GM12878 (cell line): ENCODE results near the gene MIOS. TPM values are rescaled to one million over a fixed set of nuclear protein-coding genes. Genes with fewer than 3 reads are reported as not detected.

ENCODE experiments used
- ATAC-seq: fragments of 200-7000 bp; cut with Tn5 transposase; 3 replicates; pipeline ENCODE4 v1.9.1; 2020; ENCODE audit warnings: mild to moderate bottlenecking, moderate library complexity
- BruUV-seq: library from RNA; stranded (reverse); fragments of 400-500 nt; replicated peaks from 2 replicates; lab custom pipeline; 2021; lab: Mats Ljungman, UMichigan
- CTCF ChIA-PET: fragments of 300-600 bp; sonication (Branson Sonifier 250); formaldehyde crosslinking; extraction: SDS; loops from one replicate; lab custom pipeline; 2021; ENCODE audit warnings: inconsistent platforms; lab: Yijun Ruan, JAX
- POLR2A ChIA-PET: fragments of 350-600 bp; formaldehyde crosslinking; extraction: SDS; loops from one replicate; lab custom pipeline; 2021; ENCODE audit warnings: inconsistent platforms; lab: Charles Lee
- RAD21 ChIA-PET: fragments of 300-600 bp; sonication (Branson Sonifier 250); formaldehyde crosslinking; loops from one replicate; lab custom pipeline; 2023; ENCODE audit warnings: antibody characterized with exemption; ENCODE audit not compliant: unreplicated experiment; lab: Charles Lee
- SMC1A ChIA-PET: fragments of 300-600 bp; sonication (Branson Sonifier 250); formaldehyde crosslinking; loops from one replicate; lab custom pipeline; 2023; ENCODE audit not compliant: unreplicated experiment, uncharacterized antibody; lab: Charles Lee
- DNase-seq: peaks from one replicate; pipeline ENCODE4 v3.0.0-alpha.2; 2011; ENCODE audit warnings: low read depth, low spot score
- FAIRE-seq: peaks from 3 replicates; lab custom pipeline; 2011; peaks lifted over from hg19 to GRCh38; lab: Jason Lieb, UNC
- H2AFZ ChIP-seq: 2 replicates; pipeline ENCODE4 v1.6.0; 2011; ENCODE audit warnings: low read depth, low read length, control low read depth; ENCODE audit not compliant: control insufficient read depth
- H3K27ac ChIP-seq: 2 replicates; pipeline ENCODE4 v1.5.1; 2011; ENCODE audit warnings: control low read depth; ENCODE audit not compliant: control insufficient read depth, insufficient read depth
- H3K27me3 ChIP-seq, 2 experiments: replicated peaks in 1 of 2; 2 replicates each; pipeline versions ENCODE4 v1.6.0 to v1.6.1; 2011; ENCODE audit warnings: low read length in 1 of 2; ENCODE audit not compliant: control insufficient read depth in 2 of 2, insufficient read depth in 2 of 2
- H3K36me3 ChIP-seq, 2 experiments: 2 replicates each; pipeline ENCODE4 v1.5.1; 2011; ENCODE audit warnings: low read length in 1 of 2; ENCODE audit not compliant: control insufficient read depth in 2 of 2, insufficient read depth in 2 of 2
- H3K4me1 ChIP-seq: 2 replicates; pipeline ENCODE4 v1.6.1; 2011; ENCODE audit warnings: mild to moderate bottlenecking, low read length, moderate library complexity, mixed read lengths; ENCODE audit not compliant: control insufficient read depth, insufficient read depth
- H3K4me2 ChIP-seq: 2 replicates; pipeline ENCODE4 v1.6.0; 2011; ENCODE audit warnings: control low read depth; ENCODE audit not compliant: control insufficient read depth, insufficient read depth
- H3K4me3 ChIP-seq: fragments of 200-600 bp; sonication (generic); 2 replicates; pipeline ENCODE4 v1.5.1; 2016
- H3K79me2 ChIP-seq: 2 replicates; pipeline ENCODE4 v1.6.0; 2011; ENCODE audit warnings: low read length; ENCODE audit not compliant: control insufficient read depth, insufficient read depth
- H3K9ac ChIP-seq: 2 replicates; pipeline ENCODE4 v1.8.0; 2011; ENCODE audit warnings: low read length, control low read depth, mixed read lengths; ENCODE audit not compliant: control insufficient read depth, insufficient read depth
- H3K9me3 ChIP-seq: replicated peaks from 3 replicates; pipeline ENCODE4 v1.5.1; 2011; ENCODE audit warnings: mild to moderate bottlenecking, low read length; ENCODE audit not compliant: control insufficient read depth, insufficient read depth
- H4K20me1 ChIP-seq: 2 replicates; pipeline ENCODE4 v1.6.0; 2011; ENCODE audit not compliant: control insufficient read depth, insufficient read depth
- BHLHE40 ChIP-seq, 2 experiments: fragments of 450-650 bp in 1 of 2; IDR thresholded peaks; 2 replicates each; pipeline ENCODE4 v1.6.1; 2011 to 2017; ENCODE audit warnings: low read depth in 2 of 2, borderline replicate concordance in 1 of 2, improper control_type of control experiment in 1 of 2, low read length in 1 of 2, mild to moderate bottlenecking in 1 of 2
- IKZF1 ChIP-seq: fragments of 450-650 bp; conservative IDR thresholded peaks from 2 replicates; pipeline ENCODE4 v1.6.1; 2017; ENCODE audit warnings: antibody characterized with exemption, mild to moderate bottlenecking
- NFYA ChIP-seq: IDR thresholded peaks from 2 replicates; pipeline ENCODE4 v1.6.1; 2011; ENCODE audit warnings: low read depth, mild to moderate bottlenecking, low read length, improper control_type of control experiment, borderline replicate concordance
- POU2F2 ChIP-seq: IDR thresholded peaks from 3 replicates; pipeline ENCODE4 v1.6.1; 2011; ENCODE audit warnings: low read depth, mild to moderate bottlenecking, low read length, borderline replicate concordance
- ZNF217 ChIP-seq: fragments of 450-650 bp; IDR thresholded peaks from 2 replicates; pipeline ENCODE4 v1.6.1; 2017; ENCODE audit warnings: antibody characterized with exemption, mild to moderate bottlenecking
- ZNF622 ChIP-seq: fragments of 450-650 bp; IDR thresholded peaks from 2 replicates; pipeline ENCODE4 v1.6.1; 2017; ENCODE audit warnings: mild to moderate bottlenecking, inconsistent platforms
- WGBS: methylation state at CpG from one replicate; pipeline ENCODE4 v1.1.6; 2016; ENCODE audit warnings: low lambda C conversion rate; ENCODE audit not compliant: insufficient replicate concordance, insufficient coverage; ENCODE audit errors: missing lambda C conversion rate; 5-methylcytosine and 5-hydroxymethylcytosine counted together
- in situ Hi-C: fragments of 300-500 bp; cut with MboI; formaldehyde crosslinking; loops from 9 replicates; pipeline ENCODE4 v1.14.3; 2018; ENCODE audit warnings: mixed read lengths
- intact Hi-C: fragments of 100-400 bp; cut with micrococcal nuclease; formaldehyde crosslinking; loops from one replicate; pipeline ENCODE4 v1.14.2; 2022; ENCODE audit not compliant: unreplicated experiment
- polyA plus RNA-seq, 11 experiments: library from polyadenylated mRNA; depleted of rRNA in 4 of 11; unstranded in 6 of 11; stranded (reverse) in 5 of 11; fragments of >200 nt; fragmentation: Nextera tagmentation in 4 of 11; fragmentation: Illumina TruSeq in 1 of 11; extraction: Ambion mirVana in 4 of 11; extraction: Trizol in 1 of 11; gene quantifications; 1 replicate in 1 of 11; 2 replicates in 10 of 11; pipeline versions ENCODE4 v1.2.1 to v1.2.3, GENCODE V29; 2011 to 2016; ENCODE audit warnings: inconsistent platforms in 2 of 11, missing spikeins in 2 of 11, low read depth in 1 of 11
- total RNA-seq, 4 experiments: library from RNA; depleted of rRNA in 3 of 4; stranded (reverse); fragments of >200 nt in 3 of 4; fragmentation: Illumina TruSeq in 1 of 4; extraction: Trizol in 1 of 4; gene quantifications; 2 replicates each; pipeline versions ENCODE4 v1.2.1 to v1.2.3, GENCODE V29; 2013 to 2021
- TF ChIP-seq, protein P1 (sequence below): fragments of 450-650 bp; IDR thresholded peaks from 2 replicates; pipeline ENCODE4 v1.6.1; 2017; ENCODE audit warnings: mild to moderate bottlenecking, moderate library complexity
- TF ChIP-seq, protein P2 (sequence below): fragments of 150-350 bp; IDR thresholded peaks from 2 replicates; pipeline ENCODE4 v1.6.1; 2016; ENCODE audit warnings: low read depth, low read length
- TF ChIP-seq, protein P3 (sequence below): fragments of 450-650 bp; IDR thresholded peaks from 2 replicates; pipeline ENCODE4 v1.6.1; 2016; ENCODE audit warnings: mild to moderate bottlenecking, moderate library complexity, borderline replicate concordance

MIOS gene
- total and polyA plus RNA-seq, 10 of the 15 experiments (the other 5 are each of a cell fraction or from before 2014, with no cell fraction given), result 13.1 to 94.9 (median 54.2) TPM

DNA sequence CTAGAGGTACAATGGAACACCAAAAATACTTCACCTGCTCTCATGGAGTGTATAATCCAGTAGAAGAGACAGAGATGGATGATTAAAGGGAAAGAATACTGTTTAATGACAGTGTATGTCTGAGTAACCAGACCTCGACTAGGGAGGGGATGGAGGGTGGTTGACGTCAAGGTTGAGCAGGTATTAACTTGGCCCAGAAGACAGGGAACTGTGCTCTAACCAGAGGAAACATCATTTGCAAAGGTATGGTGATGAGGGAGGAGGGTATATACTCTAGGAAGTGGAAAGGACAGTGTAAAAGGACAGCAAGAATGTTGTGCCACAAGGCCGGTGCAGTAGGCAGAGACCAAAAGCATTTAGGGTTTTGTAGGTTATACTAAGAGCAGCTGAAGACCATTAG, 2.9 kb downstream of the MIOS start:
- SMC1A ChIA-PET, result interaction anchor here (1.0 to 3.1 kb wide), 9 partner anchors 10 to 612 kb away, joined by 3 to 19 read pairs (median 6); partner anchors contain the start of gene UMAD1
- no TSS peak for BruUV-seq
- Histone ChIP-seq H3K79me2 (peaks cover 77% of the 10 kb centered on the region), H3K4me1 (peaks cover 14% of the 10 kb centered on the region), H3K9me3 (peaks cover 3% of the 10 kb centered on the region; the same call in 2 of the 3 replicates), H3K4me2 (peak overlapping the region; percentile 85), H3K4me3 (peak overlapping the region; percentile 89), H3K27ac (peak overlapping the region; percentile 99), H3K27me3 (no peaks in the 10 kb centered on the region), H4K20me1 (no peaks in the 10 kb centered on the region), H3K36me3 (peaks cover 0 to 12% of the 10 kb centered on the region in 2 experiments; a peak in 2 of 4 replicates), H2AFZ (no peak overlapping the region), H3K9ac (peak overlapping the region; percentile 93)
- POLR2A ChIA-PET, result interaction anchor here (1.8 to 3.3 kb wide), 3 partner anchors 67 to 71 kb away, joined by 4 to 15 read pairs (median 10); partner anchors contain the start of gene UMAD1
- RAD21 ChIA-PET, result interaction anchor here (1.2 to 2.4 kb wide), 4 partner anchors 71 to 727 kb away, joined by 4 to 12 read pairs (median 6); partner anchors contain the start of genes C1GALT1 and UMAD1
- peak; percentile 49 for ATAC-seq
- in situ Hi-C loops (no loop called here), intact Hi-C loops (loop anchor here (2.0 to 5.0 kb wide), 6 partner anchors 71 to 548 kb away; partner anchors contain the start of genes GLCCI1 and UMAD1)
- WGBS, result 0% methylated on average over 3 of the region's 3 CpGs
- FAIRE-seq, result no peak
- CTCF ChIA-PET, result interaction anchor here (0.6 to 1.6 kb wide), 3 partner anchors 9 to 386 kb away, joined by 3 to 4 read pairs (median 3); partner anchors contain the start of gene UMAD1
- DNase-seq, result no peak
- TF ChIP-seq NFYA (no peak), POU2F2 (no peak), BHLHE40 (IDR thresholded peaks at IDR 0.05; ENCODE audit: borderline replicate concordance in 1 of 2, low read depth in 2 of 2, low read length in 1 of 2) (no peak), IKZF1 (0 out of 2 replicates have a peak, but pooled peaks have one; percentile 4), ZNF217 (no peak), ZNF622 (no peak)
- TF ChIP-seq, protein P1, sequence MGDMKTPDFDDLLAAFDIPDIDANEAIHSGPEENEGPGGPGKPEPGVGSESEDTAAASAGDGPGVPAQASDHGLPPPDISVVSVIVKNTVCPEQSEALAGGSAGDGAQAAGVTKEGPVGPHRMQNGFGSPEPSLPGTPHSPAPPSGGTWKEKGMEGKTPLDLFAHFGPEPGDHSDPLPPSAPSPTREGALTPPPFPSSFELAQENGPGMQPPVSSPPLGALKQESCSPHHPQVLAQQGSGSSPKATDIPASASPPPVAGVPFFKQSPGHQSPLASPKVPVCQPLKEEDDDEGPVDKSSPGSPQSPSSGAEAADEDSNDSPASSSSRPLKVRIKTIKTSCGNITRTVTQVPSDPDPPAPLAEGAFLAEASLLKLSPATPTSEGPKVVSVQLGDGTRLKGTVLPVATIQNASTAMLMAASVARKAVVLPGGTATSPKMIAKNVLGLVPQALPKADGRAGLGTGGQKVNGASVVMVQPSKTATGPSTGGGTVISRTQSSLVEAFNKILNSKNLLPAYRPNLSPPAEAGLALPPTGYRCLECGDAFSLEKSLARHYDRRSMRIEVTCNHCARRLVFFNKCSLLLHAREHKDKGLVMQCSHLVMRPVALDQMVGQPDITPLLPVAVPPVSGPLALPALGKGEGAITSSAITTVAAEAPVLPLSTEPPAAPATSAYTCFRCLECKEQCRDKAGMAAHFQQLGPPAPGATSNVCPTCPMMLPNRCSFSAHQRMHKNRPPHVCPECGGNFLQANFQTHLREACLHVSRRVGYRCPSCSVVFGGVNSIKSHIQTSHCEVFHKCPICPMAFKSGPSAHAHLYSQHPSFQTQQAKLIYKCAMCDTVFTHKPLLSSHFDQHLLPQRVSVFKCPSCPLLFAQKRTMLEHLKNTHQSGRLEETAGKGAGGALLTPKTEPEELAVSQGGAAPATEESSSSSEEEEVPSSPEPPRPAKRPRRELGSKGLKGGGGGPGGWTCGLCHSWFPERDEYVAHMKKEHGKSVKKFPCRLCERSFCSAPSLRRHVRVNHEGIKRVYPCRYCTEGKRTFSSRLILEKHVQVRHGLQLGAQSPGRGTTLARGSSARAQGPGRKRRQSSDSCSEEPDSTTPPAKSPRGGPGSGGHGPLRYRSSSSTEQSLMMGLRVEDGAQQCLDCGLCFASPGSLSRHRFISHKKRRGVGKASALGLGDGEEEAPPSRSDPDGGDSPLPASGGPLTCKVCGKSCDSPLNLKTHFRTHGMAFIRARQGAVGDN, result peak; percentile 53
- TF ChIP-seq, protein P2, sequence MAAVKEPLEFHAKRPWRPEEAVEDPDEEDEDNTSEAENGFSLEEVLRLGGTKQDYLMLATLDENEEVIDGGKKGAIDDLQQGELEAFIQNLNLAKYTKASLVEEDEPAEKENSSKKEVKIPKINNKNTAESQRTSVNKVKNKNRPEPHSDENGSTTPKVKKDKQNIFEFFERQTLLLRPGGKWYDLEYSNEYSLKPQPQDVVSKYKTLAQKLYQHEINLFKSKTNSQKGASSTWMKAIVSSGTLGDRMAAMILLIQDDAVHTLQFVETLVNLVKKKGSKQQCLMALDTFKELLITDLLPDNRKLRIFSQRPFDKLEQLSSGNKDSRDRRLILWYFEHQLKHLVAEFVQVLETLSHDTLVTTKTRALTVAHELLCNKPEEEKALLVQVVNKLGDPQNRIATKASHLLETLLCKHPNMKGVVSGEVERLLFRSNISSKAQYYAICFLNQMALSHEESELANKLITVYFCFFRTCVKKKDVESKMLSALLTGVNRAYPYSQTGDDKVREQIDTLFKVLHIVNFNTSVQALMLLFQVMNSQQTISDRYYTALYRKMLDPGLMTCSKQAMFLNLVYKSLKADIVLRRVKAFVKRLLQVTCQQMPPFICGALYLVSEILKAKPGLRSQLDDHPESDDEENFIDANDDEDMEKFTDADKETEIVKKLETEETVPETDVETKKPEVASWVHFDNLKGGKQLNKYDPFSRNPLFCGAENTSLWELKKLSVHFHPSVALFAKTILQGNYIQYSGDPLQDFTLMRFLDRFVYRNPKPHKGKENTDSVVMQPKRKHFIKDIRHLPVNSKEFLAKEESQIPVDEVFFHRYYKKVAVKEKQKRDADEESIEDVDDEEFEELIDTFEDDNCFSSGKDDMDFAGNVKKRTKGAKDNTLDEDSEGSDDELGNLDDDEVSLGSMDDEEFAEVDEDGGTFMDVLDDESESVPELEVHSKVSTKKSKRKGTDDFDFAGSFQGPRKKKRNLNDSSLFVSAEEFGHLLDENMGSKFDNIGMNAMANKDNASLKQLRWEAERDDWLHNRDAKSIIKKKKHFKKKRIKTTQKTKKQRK, result no peak
- TF ChIP-seq, protein P3, sequence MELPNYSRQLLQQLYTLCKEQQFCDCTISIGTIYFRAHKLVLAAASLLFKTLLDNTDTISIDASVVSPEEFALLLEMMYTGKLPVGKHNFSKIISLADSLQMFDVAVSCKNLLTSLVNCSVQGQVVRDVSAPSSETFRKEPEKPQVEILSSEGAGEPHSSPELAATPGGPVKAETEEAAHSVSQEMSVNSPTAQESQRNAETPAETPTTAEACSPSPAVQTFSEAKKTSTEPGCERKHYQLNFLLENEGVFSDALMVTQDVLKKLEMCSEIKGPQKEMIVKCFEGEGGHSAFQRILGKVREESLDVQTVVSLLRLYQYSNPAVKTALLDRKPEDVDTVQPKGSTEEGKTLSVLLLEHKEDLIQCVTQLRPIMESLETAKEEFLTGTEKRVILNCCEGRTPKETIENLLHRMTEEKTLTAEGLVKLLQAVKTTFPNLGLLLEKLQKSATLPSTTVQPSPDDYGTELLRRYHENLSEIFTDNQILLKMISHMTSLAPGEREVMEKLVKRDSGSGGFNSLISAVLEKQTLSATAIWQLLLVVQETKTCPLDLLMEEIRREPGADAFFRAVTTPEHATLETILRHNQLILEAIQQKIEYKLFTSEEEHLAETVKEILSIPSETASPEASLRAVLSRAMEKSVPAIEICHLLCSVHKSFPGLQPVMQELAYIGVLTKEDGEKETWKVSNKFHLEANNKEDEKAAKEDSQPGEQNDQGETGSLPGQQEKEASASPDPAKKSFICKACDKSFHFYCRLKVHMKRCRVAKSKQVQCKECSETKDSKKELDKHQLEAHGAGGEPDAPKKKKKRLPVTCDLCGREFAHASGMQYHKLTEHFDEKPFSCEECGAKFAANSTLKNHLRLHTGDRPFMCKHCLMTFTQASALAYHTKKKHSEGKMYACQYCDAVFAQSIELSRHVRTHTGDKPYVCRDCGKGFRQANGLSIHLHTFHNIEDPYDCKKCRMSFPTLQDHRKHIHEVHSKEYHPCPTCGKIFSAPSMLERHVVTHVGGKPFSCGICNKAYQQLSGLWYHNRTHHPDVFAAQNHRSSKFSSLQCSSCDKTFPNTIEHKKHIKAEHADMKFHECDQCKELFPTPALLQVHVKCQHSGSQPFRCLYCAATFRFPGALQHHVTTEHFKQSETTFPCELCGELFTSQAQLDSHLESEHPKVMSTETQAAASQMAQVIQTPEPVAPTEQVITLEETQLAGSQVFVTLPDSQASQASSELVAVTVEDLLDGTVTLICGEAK, result no peak
